Type B pancreatic cell (in vitro differentiated cells): Measurements from ENCODE around the gene LCE2B. TPM values are rescaled to one million over a fixed set of nuclear protein-coding genes. Genes with fewer than 3 reads are reported as not detected.

ENCODE experiments used
- DNase-seq: peaks from one replicate; pipeline ENCODE4 v3.0.0; 2021; ENCODE audit warnings: mixed read lengths; ENCODE audit not compliant: unreplicated experiment; ENCODE audit errors: extremely low spot score
- H3K27ac Mint-ChIP-seq: 2 replicates; pipeline ENCODE4 v1.8.0; 2021; ENCODE audit warnings: mild to moderate bottlenecking, mixed read lengths
- H3K27me3 Mint-ChIP-seq: 2 replicates; pipeline ENCODE4 v1.8.0; 2021; ENCODE audit warnings: mixed read lengths
- H3K36me3 Mint-ChIP-seq: 2 replicates; pipeline ENCODE4 v1.8.0; 2021; ENCODE audit warnings: mixed read lengths
- H3K4me1 Mint-ChIP-seq: one replicate; pipeline ENCODE4 v1.8.0; 2021; ENCODE audit warnings: mixed read lengths; ENCODE audit not compliant: unreplicated experiment
- H3K4me3 Mint-ChIP-seq: 2 replicates; pipeline ENCODE4 v1.8.0; 2021; ENCODE audit warnings: mild to moderate bottlenecking, mixed read lengths
- H3K9me3 Mint-ChIP-seq: 2 replicates; pipeline ENCODE4 v1.8.0; 2021; ENCODE audit warnings: mixed read lengths
- total RNA-seq: library from RNA; stranded (reverse); gene quantifications from 2 replicates; pipeline ENCODE4 v1.2.1, GENCODE V29; 2021; ENCODE audit warnings: low replicate concordance
- TF ChIP-seq, protein P1 (sequence below): fragments of 200-600 bp; sonication (generic); conservative IDR thresholded peaks from 2 replicates; pipeline ENCODE4 v1.5.0; 2021; ENCODE audit warnings: antibody characterized with exemption, mild to moderate bottlenecking

The LCE2B gene
- total RNA-seq, 1 donor from 2014 or later = not detected

DNA sequence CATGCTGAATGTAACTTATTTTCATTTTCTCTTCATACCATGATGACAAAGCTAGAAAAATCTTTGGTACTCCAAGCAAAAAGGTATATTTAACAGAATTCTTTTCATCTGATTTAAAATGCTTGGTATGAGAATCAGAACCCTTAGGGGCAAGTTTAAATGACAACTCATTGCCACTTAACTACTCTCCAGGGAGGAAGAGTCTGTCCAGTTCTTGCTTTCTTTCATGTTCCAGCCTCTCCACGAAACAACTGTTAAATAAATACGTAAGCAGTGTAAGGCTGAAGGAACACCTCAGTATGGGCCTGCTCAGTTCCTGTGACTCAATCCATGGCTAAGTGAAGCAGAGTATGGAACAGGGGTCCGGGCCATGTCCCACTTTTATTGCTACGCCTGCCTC lies 13.8 kb downstream of the LCE2B start:
- Mint-ChIP-seq H3K27me3 (no peaks in the 10 kb centered on the region), H3K36me3 (no peaks in the 10 kb centered on the region), H3K4me3 (no peak overlapping the region), H3K4me1 (no peaks in the 10 kb centered on the region), H3K27ac (no peak overlapping the region), H3K9me3 (peaks cover 9% of the 10 kb centered on the region)
- TF ChIP-seq, protein P1, sequence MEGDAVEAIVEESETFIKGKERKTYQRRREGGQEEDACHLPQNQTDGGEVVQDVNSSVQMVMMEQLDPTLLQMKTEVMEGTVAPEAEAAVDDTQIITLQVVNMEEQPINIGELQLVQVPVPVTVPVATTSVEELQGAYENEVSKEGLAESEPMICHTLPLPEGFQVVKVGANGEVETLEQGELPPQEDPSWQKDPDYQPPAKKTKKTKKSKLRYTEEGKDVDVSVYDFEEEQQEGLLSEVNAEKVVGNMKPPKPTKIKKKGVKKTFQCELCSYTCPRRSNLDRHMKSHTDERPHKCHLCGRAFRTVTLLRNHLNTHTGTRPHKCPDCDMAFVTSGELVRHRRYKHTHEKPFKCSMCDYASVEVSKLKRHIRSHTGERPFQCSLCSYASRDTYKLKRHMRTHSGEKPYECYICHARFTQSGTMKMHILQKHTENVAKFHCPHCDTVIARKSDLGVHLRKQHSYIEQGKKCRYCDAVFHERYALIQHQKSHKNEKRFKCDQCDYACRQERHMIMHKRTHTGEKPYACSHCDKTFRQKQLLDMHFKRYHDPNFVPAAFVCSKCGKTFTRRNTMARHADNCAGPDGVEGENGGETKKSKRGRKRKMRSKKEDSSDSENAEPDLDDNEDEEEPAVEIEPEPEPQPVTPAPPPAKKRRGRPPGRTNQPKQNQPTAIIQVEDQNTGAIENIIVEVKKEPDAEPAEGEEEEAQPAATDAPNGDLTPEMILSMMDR = no peak
- DNase-seq = no peak

DNA sequence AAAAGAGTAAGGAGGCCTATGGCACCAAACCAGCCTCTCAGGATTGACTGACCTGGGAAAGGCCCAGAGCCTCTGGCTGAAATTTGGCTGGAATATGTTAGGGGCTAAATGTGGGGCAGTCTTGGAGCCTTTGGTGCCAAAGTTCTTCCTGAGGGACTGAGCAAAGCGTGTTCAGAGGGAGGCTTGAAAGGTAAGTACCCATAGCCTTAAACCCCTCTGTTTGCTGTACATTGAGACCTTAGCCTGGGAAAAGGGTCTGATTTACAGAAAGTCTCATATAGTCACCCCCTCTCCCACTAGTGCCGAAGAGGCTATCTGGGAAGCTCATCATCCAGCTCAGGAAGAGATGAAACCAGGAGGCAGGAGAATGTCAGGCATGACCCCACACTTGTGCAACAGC lies 21.9 kb downstream of the LCE2B start, which contains the start of gene LCE4A:
Gene LCE4A, plus strand, starts transcription at position 301 of the 400 bp plus-strand sequence. CDS start 916 bp downstream, outside the sequence.
- no peaks in the 10 kb centered on the region for H3K4me1 Mint-ChIP-seq
- no peak within 1 kb of the TSS for H3K4me3 Mint-ChIP-seq
- H3K9me3 Mint-ChIP-seq = peaks cover 5% of the 10 kb centered on the region
- no peak for DNase-seq
- H3K36me3 Mint-ChIP-seq = no peaks in the 10 kb centered on the region
- H3K27ac Mint-ChIP-seq = no peak within 1 kb of the TSS
- no peaks in the 10 kb centered on the region for H3K27me3 Mint-ChIP-seq
- TF ChIP-seq, protein P1 = no peak

DNA sequence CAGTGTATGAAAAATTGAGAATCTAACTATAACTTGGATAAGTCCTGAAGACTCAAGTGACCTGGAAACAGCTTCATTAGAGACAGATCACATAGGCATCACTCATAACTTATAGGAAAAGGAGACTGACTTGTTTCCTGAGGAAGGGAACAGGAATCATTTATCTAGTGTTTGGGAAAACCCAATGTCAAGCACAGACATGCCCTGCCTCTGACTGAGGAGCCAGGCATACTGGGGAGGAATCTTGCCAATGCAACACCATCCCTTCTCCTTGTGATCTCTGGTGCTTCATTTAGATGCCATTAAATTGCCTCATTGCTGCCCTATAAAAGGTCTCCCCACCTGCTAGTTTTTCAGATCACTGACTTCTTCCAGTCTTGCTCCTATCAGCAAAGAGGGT lies 32.3 kb downstream of the LCE2B start:
- DNase-seq = no peak
- TF ChIP-seq, protein P1 = no peak
- Mint-ChIP-seq H3K9me3 (peaks cover 6% of the 10 kb centered on the region), H3K4me1 (no peaks in the 10 kb centered on the region), H3K4me3 (no peak overlapping the region), H3K36me3 (no peaks in the 10 kb centered on the region), H3K27ac (no peak overlapping the region), H3K27me3 (no peaks in the 10 kb centered on the region)

DNA sequence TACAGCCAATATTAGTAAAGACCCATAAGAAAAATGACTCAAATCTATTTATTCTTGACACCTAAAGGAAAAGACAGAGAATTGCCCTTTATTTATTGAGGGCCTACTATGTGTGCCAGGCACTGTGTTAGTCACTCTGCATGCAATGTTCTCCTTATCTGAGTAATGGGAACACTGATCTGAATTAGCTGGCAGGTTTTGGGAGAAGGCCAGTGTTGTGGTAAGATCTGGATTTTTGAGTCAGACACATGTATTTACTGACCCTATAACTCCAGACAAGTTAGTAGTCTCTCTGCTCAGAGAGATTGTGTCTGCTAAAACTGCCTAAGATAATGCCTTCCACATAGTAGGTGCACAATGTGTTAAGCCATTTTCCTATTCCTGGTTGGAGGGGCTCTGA lies 39.3 kb downstream of the LCE2B start:
- H3K36me3 Mint-ChIP-seq = no peaks in the 10 kb centered on the region
- H3K9me3 Mint-ChIP-seq = no peaks in the 10 kb centered on the region
- H3K4me1 Mint-ChIP-seq = no peaks in the 10 kb centered on the region
- no peak overlapping the region for H3K27ac Mint-ChIP-seq
- H3K4me3 Mint-ChIP-seq = no peak overlapping the region
- TF ChIP-seq, protein P1 = no peak
- H3K27me3 Mint-ChIP-seq = no peaks in the 10 kb centered on the region
- no peak for DNase-seq

DNA sequence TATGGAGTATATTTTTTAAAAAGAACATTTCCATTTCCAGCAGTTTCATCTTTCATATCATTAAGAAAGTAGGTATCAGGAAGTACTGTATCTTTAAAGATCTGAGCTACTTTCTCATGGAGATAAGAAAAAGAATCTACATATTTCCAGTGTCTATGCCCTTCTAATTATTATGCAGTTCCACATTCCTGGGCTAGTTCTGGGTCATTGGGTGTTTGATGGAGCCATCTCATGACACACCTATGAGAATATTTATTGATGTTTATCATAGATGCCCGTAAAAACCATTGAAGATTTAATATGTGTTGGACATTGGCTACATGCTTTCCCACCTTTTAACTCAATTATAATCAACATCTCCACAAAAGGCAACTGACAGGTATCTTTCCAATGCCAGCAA lies 43.1 kb downstream of the LCE2B start:
- Mint-ChIP-seq H3K27me3 (no peaks in the 10 kb centered on the region), H3K4me1 (no peaks in the 10 kb centered on the region), H3K36me3 (no peaks in the 10 kb centered on the region), H3K9me3 (no peaks in the 10 kb centered on the region), H3K4me3 (no peak overlapping the region), H3K27ac (no peak overlapping the region)
- no peak for DNase-seq
- TF ChIP-seq, protein P1 = no peak

DNA sequence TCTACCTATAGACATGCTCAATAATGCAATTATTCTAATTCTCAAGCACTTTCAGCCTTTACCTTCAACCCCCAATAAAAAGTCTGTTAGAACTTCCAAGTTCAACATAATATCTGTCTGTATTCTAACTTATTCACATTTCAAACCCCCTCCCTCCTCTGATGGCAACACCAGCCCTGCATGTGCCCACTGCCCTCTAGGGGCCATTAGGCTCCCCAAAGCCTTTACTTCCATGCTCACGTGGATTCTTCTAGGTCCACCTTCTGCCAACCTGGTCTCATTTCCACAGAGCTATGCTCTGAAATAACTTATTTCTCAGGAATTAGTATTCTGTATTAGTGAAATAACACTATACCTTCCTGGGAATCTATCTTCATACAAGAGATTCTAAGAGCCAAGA lies 49.7 kb downstream of the LCE2B start:
- Mint-ChIP-seq H3K27me3 (no peaks in the 10 kb centered on the region), H3K36me3 (no peaks in the 10 kb centered on the region), H3K4me1 (no peaks in the 10 kb centered on the region), H3K9me3 (peaks cover 6% of the 10 kb centered on the region), H3K4me3 (no peak overlapping the region), H3K27ac (no peak overlapping the region)
- TF ChIP-seq, protein P1 = no peak
- no peak for DNase-seq
